Measurements from ENCODE around the gene CAPN8. TPM values are rescaled to one million over a fixed set of nuclear protein-coding genes. Genes with fewer than 3 reads are reported as not detected.
A peak's percentile ranks its signal among the peaks of the same experiment; 100 is the strongest.

The CAPN8 gene
- total RNA-seq, 2 donors from 2014 or later, result 0.44 TPM; not detected in 1

- Mint-ChIP-seq H3K36me3 (ENCODE audit: low read depth) (no peaks in the 10 kb centered on the region), H3K27ac (no peak overlapping the region), H3K27me3 (ENCODE audit: insufficient read depth) (peaks cover 19% of the 10 kb centered on the region), H3K4me3 (no peak overlapping the region), H3K9me3 (peaks cover 12% of the 10 kb centered on the region), H3K4me1 (no peaks in the 10 kb centered on the region)
- 83% methylated on average over 4 of the region's 4 CpGs; no CpG with 5 or more reads in 1 of the 2 experiments for WGBS, 2 experiments (ENCODE audit: insufficient coverage in 1 of 2, insufficient read length in 1 of 2)
- Histone ChIP-seq H3K4me1 (ENCODE audit: control insufficient read depth, insufficient read depth, low read length) (no peaks in the 10 kb centered on the region), H3K9ac (ENCODE audit: extremely low read depth, low read length, poor library complexity, severe bottlenecking) (no peak overlapping the region), H3K4me3 (ENCODE audit: low read length) (no peak overlapping the region), H3K27ac (ENCODE audit: low read depth, low read length) (no peak overlapping the region), H3K36me3 (ENCODE audit: control insufficient read depth, insufficient read depth, low read length) (no peaks in the 10 kb centered on the region), H3K27me3 (ENCODE audit: control insufficient read depth, insufficient read depth, low read length, poor library complexity, severe bottlenecking) (no peaks in the 10 kb centered on the region), H3K9me3 (ENCODE audit: control insufficient read depth, low read length) (peaks cover 7% of the 10 kb centered on the region)
- no peak for DNase-seq
- TF ChIP-seq CTCF (conservative IDR thresholded peaks at IDR 0.05), result no peak
Measured at GRCh38 chr1:223634423-223634822, 31.1 kb downstream of the CAPN8 start.

- Mint-ChIP-seq H3K9me3 (peaks cover 9% of the 10 kb centered on the region), H3K4me1 (peaks cover 16% of the 10 kb centered on the region), H3K4me3 (no peak overlapping the region), H3K27me3 (ENCODE audit: insufficient read depth) (peaks cover 15% of the 10 kb centered on the region), H3K36me3 (ENCODE audit: low read depth) (no peaks in the 10 kb centered on the region), H3K27ac (no peak overlapping the region)
- no peaks in the 10 kb centered on the region for H3K4me1 ChIP-seq (ENCODE audit: control insufficient read depth, insufficient read depth, low read length)
- DNase-seq, result no peak
- H3K27ac ChIP-seq (ENCODE audit: low read depth, low read length), result no peak overlapping the region
- no peak overlapping the region for H3K4me3 ChIP-seq (ENCODE audit: low read length)
- H3K36me3 ChIP-seq (ENCODE audit: control insufficient read depth, insufficient read depth, low read length), result no peaks in the 10 kb centered on the region
- H3K9ac ChIP-seq (ENCODE audit: extremely low read depth, low read length, poor library complexity, severe bottlenecking), result no peak overlapping the region
- WGBS, 2 experiments (ENCODE audit: insufficient coverage in 1 of 2, insufficient read length in 1 of 2), result 89 to 92% methylated on average over 4 to 6 of the region's 6 CpGs
- peaks cover 5% of the 10 kb centered on the region for H3K9me3 ChIP-seq (ENCODE audit: control insufficient read depth, low read length)
- no peaks in the 10 kb centered on the region for H3K27me3 ChIP-seq (ENCODE audit: control insufficient read depth, insufficient read depth, low read length, poor library complexity, severe bottlenecking)
- TF ChIP-seq CTCF (conservative IDR thresholded peaks at IDR 0.05), result no peak
Measured at GRCh38 chr1:223631956-223632355, 33.5 kb downstream of the CAPN8 start.

- WGBS, 2 experiments (ENCODE audit: insufficient coverage in 1 of 2, insufficient read length in 1 of 2), result 20% methylated on average over 2 of the region's 2 CpGs; no CpG with 5 or more reads in 1 of the 2 experiments
- Mint-ChIP-seq H3K4me1 (peaks cover 16% of the 10 kb centered on the region), H3K36me3 (ENCODE audit: low read depth) (no peaks in the 10 kb centered on the region)
Measured at GRCh38 chr1:223631473-223631872, 34.0 kb downstream of the CAPN8 start.

More at GRCh38 chr1:223631473-223631872, 34.0 kb downstream of the CAPN8 start:
- Mint-ChIP-seq H3K27ac (no peak overlapping the region), H3K9me3 (peaks cover 9% of the 10 kb centered on the region), H3K4me3 (no peak overlapping the region), H3K27me3 (ENCODE audit: insufficient read depth) (peaks cover 13% of the 10 kb centered on the region)
- H3K9ac ChIP-seq (ENCODE audit: extremely low read depth, low read length, poor library complexity, severe bottlenecking), result no peak overlapping the region
- peak; percentile 13 for TF ChIP-seq CTCF (conservative IDR thresholded peaks at IDR 0.05)
- DNase-seq, result no peak
- no peaks in the 10 kb centered on the region for H3K27me3 ChIP-seq (ENCODE audit: control insufficient read depth, insufficient read depth, low read length, poor library complexity, severe bottlenecking)
- peaks cover 5% of the 10 kb centered on the region for H3K9me3 ChIP-seq (ENCODE audit: control insufficient read depth, low read length)
- no peak overlapping the region for H3K4me3 ChIP-seq (ENCODE audit: low read length)
- H3K4me1 ChIP-seq (ENCODE audit: control insufficient read depth, insufficient read depth, low read length), result no peaks in the 10 kb centered on the region
- H3K27ac ChIP-seq (ENCODE audit: low read depth, low read length), result no peak overlapping the region
- H3K36me3 ChIP-seq (ENCODE audit: control insufficient read depth, insufficient read depth, low read length), result no peaks in the 10 kb centered on the region

Measured in endodermal cell (in vitro differentiated cells).